ENCODE data around the gene ABCA13.

DNA sequence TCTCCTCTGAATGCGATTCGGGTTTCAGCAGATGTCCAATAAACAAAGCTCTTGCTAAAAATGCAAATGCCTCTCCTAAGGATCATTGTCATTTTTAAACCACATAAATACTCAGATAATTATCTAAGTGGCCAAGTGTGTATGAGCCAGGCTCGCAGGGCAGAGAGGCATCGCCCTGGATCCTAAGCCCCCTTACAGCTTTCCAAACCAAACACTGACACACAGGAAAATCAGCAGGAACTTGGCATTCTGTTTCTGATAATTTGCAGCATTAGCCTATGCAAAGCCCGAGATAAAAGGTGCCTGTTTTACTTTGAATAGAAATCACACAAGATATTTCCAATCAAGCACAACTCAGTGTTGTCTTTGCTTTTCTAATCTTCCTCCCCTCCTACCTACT lies 134.4 kb downstream of the ABCA13 start:
- TF ChIP-seq, protein P1, sequence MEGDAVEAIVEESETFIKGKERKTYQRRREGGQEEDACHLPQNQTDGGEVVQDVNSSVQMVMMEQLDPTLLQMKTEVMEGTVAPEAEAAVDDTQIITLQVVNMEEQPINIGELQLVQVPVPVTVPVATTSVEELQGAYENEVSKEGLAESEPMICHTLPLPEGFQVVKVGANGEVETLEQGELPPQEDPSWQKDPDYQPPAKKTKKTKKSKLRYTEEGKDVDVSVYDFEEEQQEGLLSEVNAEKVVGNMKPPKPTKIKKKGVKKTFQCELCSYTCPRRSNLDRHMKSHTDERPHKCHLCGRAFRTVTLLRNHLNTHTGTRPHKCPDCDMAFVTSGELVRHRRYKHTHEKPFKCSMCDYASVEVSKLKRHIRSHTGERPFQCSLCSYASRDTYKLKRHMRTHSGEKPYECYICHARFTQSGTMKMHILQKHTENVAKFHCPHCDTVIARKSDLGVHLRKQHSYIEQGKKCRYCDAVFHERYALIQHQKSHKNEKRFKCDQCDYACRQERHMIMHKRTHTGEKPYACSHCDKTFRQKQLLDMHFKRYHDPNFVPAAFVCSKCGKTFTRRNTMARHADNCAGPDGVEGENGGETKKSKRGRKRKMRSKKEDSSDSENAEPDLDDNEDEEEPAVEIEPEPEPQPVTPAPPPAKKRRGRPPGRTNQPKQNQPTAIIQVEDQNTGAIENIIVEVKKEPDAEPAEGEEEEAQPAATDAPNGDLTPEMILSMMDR (IDR thresholded peaks at IDR 0.05), result no peak
- TF ChIP-seq POLR2A (IDR thresholded peaks at IDR 0.05; ENCODE audit: low read depth), result no peak

Measured in esophagus muscularis mucosa (tissue), 3 donors.